Stimulated activated CD8-positive, alpha-beta memory T cell treated with anti-CD3 and anti-CD28 coated beads, Interleukin-15, amount 100 ng/mL, for 24 hours (primary cell): ENCODE data around the gene BOD1L2.

ENCODE experiments used
- DNase-seq: peaks from one replicate; pipeline ENCODE4 v3.0.0-alpha.2; 2020; ENCODE audit warnings: low read depth

Gene BOD1L2

DNA sequence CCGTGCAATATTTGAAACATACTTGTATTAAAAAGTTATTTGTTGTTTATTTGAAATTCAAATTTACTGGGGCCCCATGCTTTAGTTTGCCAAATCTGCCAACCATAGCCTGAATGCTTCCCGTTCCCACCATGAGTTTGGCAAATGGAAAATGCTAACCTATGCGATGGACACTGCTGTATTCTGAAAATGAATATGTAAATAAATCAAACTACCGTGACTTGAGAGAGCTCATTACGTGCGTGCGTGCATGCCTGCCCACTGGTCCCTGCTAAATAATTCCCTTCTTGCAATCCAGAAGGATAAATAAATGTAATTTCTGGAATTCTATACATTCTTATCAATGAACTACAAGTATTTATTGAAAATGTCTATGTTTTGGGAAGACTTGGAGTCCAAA lies 3.2 kb downstream of the BOD1L2 start:
- DNase-seq, result no peak

DNA sequence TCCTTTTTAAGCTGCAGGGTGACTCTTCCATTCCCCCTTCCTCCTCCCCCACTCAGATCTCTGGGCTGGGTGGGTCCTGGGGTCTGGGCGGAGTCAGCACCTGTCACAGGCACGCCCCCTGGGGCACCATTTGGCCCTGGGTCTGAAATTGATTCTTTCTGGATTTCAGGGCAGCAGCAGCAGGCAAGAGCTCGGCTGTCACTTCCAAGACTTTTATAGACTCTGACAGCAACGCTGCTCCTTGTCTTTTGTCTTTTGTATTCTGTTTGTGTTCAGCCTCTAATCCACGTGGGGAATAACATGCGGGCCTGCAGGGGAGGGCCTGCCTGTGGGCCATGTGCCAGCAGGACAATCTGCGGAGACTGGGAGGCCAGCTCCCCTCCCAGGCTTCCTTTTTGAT lies 3.9 kb downstream of the BOD1L2 start:
- no peak for DNase-seq

DNA sequence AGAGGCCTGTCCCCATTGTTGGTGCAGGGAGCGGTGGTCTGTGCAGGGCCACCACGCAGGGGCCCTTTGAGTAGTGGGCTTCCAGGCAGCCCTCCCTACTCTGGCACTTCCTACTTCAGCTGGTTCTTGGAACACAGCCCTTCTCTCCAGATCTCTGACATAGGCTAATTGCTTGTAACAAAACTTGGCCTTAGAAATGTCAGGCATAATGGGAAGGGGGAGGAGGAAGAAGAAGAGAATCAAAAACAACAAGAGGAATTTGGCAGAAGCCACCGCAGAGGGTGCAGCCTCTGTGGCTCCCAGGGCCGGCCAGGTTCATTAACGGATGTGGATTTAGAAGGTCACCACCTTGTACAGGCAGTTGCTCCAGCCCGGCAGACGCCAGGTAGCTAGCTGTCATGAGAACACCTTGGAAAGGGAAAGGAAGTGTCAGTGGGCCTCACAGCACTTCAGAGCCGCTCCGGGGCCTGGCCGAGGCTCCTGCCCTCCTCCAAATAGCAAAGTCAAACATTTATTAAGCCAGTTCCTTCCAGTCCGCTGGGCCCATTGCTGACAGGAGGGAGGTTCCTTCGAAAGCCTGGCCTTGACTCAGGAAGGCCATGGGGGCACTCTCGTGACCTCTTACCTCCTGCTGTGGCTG lies 7.4 kb downstream of the BOD1L2 start:
- DNase-seq, result no peak

DNA sequence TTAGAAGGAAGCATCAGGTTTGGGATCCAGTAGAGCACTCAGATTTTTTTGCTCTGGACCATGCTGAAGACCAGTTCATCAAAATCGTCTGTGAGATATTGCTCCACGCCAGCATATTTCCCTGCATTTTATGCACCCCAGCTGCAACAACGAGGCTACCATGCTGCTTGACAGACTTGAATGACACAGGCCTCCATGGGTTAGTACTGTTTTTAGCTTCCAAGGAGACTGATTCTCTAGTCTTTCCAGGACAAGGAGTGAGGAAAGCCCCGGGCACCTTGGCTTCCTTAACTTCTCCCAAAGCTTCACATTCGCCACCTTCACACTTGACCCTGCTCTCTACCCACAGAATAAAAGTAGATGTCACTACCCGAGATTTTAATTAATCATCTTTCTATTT lies 17.5 kb downstream of the BOD1L2 start:
- no peak for DNase-seq

DNA sequence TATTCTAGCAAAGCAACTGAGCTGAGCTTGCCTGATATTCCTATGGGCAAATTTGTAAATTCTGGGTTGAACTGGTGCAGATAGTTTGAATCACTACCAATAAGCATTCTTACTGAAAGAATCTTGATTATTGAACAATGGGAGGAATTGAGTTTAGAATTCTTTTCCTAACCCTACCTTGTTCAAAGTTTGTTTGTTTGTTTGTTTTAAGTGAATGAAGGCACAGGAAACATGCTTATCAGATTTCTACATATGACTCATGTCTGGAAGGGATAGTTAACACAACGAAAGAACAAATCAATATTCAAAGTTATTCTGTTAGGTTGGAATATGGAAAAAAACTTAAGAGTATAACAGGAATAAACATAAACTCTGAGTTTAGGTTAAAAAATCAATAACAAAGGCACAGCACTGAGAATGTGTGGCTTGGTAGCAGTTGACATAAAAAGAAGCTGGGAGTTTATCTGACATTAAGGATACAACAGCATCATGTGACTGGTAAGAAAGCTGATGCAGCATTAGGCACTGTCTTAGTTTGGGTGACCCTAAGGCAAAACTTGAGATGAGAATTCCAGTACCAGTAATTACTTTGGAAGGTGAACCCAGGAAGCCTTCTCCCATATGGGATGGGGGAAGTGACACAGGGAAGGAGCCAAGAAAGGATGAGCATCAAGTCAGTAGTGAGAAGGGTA lies 20.9 kb downstream of the BOD1L2 start:
- DNase-seq, result no peak

DNA sequence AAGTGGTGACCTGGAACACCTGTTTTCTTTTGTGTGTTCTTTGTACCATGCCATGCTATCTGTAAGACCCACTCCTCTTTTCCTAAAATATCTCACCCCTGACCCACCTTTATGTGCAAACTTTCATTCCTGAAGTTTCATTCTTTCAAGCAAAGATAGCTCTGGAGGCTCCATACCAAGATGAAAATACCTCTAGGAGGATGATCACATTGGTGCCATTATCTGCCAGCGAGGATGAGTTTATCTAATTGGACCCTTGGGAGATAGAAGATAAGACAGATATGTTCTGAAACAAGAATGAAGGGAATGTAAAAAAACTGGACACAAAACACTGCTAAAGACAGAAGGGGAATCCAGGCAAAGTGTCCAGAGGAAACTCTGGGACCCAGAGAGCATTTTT lies 24.1 kb downstream of the BOD1L2 start:
- DNase-seq, result no peak

DNA sequence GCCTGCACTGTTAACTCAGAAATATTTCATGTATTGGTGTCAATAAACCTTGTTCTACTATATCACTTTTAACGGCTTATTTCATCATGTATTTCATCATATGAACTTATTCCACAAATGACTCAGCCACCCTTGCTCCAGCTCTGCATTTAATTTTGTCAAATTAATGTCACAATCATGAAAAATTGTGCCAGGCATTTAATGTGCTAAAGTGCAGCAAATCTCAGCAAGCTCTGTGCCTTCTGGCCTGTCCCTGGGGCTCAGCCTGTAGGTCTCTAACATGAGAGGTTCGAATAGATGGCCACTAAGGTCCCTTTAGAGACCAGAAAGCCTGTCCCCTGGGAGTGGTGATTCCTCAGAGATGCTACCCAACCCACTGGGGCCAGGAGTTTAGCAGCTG lies 28.6 kb downstream of the BOD1L2 start:
- no peak for DNase-seq

DNA sequence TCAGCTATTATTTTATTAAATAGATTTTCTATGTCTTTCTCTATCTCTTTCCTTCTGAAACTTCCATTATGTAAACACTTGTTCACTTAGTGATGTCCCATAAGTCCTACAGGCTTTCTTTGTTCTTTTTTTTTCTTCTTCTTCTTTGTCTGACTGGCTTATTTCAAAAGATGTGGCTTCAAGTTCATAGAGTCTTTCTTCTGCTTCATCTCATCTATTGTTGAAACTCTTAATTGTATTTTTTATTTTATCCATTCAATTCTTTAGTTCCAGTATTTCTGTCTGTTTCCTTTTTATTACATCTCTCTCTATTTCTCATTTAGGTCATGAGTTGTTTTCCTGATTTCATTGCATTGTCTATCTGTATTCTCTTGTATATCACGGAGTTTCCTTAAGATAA lies 38.5 kb downstream of the BOD1L2 start:
- no peak for DNase-seq

DNA sequence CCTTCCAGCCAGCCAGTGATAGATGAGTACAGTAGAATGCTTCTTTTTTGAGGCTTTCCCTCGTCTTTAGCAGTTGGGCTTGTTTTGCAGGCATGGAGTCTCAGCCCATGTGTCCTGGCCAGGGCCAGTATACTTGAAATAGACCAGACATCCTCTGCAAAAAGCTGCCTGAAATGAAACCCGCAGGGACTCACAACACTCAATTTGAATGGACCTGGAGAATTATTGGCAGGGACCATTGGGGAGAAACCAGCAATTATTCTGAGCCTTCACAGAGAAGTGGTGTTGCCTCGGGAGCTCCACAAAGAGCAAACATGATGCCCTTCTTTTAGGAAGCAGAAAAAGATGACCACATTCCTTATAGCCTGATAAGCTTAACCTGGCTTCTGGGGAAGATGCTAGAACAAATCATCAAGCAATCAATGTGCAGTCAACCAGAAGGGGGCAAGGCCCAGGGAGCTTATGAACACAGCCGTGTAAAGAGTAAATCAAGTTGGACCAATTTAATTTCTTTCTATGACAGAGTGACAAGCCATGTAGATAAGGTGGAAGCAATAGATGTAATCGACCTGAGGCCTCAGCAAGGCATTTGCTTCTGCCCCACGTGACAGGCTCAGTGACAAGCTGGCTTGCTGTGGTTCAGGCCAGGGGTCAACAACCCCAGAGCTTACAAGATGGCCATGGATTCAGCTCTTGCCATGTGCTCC lies 42.1 kb downstream of the BOD1L2 start:
- no peak for DNase-seq

DNA sequence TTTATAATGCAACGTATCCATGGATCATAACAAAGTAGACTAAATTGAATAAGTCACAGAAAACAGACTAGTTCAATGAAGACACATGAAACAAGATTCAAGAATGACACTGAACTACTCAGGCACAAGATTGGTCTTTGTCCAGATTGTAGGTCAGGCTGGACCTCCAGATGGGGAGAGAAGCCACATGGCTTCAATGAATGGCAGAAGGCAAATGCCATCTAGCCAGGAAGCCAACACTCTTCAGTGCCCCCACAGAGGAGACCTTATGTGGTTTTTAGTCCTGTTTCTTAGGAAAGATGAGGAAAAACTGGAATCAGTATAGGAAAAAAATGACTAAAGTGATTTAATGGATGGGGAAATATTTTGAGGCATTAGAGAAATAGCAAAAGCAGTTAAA lies 43.1 kb downstream of the BOD1L2 start:
- DNase-seq, result no peak

DNA sequence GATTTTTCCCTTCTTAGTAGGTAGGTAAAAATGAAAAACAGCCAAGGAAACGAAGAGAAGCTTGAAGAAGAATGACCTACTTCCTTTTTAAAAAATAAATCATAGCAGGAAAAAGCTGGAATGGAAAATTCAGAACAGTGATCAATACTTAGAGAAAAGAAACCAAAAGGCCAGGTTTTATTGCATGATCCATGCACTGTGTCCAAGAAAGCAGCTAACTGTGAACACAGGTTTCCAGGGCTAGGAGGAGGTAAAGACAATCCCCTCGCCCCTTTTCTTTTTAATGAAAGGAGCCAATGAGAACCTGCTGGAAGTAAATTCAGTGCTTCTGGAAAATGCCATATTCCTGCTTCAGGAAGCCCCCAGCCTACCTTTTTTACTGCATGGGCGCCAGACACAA lies 47.2 kb downstream of the BOD1L2 start:
- no peak for DNase-seq

DNA sequence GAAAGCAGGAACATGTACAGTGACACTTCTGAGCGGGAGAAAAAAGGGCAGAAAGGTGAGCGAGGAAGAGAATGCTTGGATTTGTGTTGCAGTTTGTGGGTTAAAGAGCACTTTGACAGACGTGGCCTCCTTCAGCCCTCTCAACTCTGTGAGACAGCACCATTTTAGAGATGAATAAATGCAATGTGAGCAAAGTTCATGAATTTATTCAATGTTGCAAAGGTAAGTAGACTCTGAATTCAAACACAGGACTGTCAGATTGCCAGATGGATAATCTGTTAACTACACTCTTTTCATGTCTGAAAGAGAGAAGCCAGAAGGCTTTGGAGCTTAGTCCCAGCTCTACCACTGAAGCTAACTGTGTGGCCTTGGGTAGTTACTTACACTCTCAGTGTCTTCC lies 47.7 kb downstream of the BOD1L2 start:
- no peak for DNase-seq

DNA sequence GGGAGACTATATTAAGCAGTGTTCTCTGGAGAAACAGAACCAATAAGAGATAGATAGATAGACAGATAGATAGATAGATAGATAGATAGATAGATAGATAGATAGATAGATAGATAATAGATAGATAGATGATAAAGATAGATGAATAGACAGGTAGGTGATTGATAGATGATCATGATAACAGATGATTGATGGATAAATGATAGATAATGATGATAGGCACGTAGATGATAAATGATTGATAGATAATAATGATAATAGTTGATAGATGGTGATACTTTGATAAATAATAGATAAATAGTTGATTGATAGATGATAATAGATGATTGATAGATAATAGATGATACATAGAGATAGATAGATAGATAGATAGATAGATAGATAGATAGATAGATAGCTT lies 48.5 kb downstream of the BOD1L2 start:
- no peak for DNase-seq

DNA sequence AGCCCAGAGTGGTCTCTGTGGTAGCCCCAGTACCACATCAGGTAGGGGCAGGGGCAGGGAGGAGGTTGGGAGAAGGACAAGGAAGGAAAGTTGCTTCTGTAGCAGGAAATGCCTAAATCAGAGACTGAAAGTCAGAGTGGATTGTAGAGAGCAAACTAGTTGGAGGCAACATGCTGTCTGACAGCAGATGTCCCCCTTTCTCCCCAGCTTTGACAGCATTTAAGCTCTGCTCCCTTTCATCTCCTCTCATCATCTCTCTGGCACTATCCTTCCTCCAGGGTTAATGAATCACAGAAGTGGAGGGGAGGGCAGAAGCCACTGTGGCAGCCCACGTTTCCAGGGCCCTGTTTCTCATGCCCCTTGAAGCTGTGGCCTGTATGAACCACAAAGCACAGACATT lies 50.4 kb downstream of the BOD1L2 start:
- no peak for DNase-seq

DNA sequence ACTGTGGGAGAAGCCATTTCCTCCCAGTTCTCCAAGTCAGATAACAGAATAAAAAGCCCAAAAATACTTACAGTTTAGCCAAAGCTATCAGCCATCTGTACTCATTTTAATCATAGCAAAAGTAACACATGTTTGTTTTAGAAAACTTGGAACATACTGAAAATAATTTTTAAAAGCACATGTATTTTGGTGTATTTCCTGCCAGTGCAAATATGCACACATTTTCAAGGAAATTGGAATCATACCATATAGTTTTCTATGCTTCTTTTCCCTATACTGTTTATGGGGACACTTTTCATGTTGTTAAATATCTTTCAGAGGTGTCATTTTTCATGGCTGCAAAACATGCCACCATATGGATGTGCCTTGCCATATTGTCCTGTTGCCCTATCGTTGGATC lies 51.2 kb downstream of the BOD1L2 start:
- DNase-seq, result no peak
